Mucosa of stomach (tissue), 1 donor: ENCODE measurements around the gene RPA3.
"Not testable (repeated sequence)": the region's sequence is repeated elsewhere in the genome, so short reads cannot be mapped to it uniquely, and the experiment has no call there.

ENCODE experiments used
- H3K27me3 ChIP-seq: one replicate; pipeline ENCODE4 v1.7.0; 2013; ENCODE audit warnings: mild to moderate bottlenecking, low read length; ENCODE audit not compliant: control insufficient read depth, insufficient read depth
- H3K36me3 ChIP-seq: one replicate; pipeline ENCODE4 v1.7.0; 2013; ENCODE audit warnings: low read length; ENCODE audit not compliant: control insufficient read depth, insufficient read depth
- H3K4me1 ChIP-seq: one replicate; pipeline ENCODE4 v1.7.0; 2013; ENCODE audit warnings: mild to moderate bottlenecking, low read length; ENCODE audit not compliant: control insufficient read depth, insufficient read depth
- H3K4me3 ChIP-seq: one replicate; pipeline ENCODE4 v1.7.0; 2013; ENCODE audit warnings: low read length
- H3K9ac ChIP-seq: one replicate; pipeline ENCODE4 v1.7.0; 2013; ENCODE audit warnings: mild to moderate bottlenecking, low read length, moderate library complexity
- H3K9me3 ChIP-seq: one replicate; pipeline ENCODE4 v1.7.0; 2013; ENCODE audit warnings: mild to moderate bottlenecking, low read length, moderate library complexity; ENCODE audit not compliant: control insufficient read depth
- donor health status: Pancreatic carcinoma.

RPA3 gene

DNA sequence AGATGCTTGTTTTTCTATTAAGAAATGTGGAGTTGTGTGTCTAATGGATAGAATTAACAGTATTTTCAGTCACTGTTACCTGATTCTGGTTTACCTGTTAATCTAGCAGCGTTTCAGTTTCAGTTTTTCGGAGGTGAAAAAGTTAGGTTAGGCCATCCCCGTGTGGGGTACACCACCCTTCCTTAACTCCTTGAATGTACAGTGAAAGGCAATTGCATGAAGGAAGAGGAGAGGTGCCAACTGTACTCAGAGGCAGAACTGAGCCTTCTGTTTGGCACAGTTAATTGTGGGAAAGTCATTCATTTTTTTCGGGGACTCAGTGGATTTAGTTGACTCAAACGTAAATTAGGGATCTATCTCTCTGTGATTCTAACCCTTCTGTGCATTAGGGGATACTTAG lies 35.5 kb downstream of the RPA3 start:
- H3K9me3 ChIP-seq = no peaks in the 10 kb centered on the region
- peak overlapping the region; percentile 1 for H3K9ac ChIP-seq
- peaks cover 8% of the 10 kb centered on the region for H3K4me1 ChIP-seq
- H3K27me3 ChIP-seq = no peaks in the 10 kb centered on the region
- no peak overlapping the region for H3K4me3 ChIP-seq
- H3K36me3 ChIP-seq = no peaks in the 10 kb centered on the region

DNA sequence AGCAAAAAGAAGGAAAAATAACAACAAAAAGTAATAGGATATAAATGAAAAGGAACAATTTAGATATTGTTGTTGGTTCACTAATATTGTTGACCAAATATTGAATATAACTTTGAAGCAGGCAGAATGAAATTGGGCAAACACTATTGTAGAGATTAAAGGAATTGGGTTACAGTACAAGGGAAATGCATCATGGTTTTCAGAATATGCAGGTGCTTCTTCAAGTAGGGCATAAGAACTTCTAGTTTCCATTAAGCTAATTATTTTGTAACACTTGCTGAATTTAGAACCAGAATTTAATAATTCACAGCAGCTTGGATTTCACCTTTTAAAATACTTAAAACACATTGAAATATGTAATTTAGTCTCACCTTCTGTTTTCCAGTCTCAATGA lies 36.5 kb downstream of the RPA3 start:
- Histone ChIP-seq H3K4me1 (peaks cover 8% of the 10 kb centered on the region), H3K36me3 (no peaks in the 10 kb centered on the region), H3K4me3 (no peak overlapping the region), H3K9ac (no peak overlapping the region), H3K9me3 (no peaks in the 10 kb centered on the region), H3K27me3 (no peaks in the 10 kb centered on the region)

DNA sequence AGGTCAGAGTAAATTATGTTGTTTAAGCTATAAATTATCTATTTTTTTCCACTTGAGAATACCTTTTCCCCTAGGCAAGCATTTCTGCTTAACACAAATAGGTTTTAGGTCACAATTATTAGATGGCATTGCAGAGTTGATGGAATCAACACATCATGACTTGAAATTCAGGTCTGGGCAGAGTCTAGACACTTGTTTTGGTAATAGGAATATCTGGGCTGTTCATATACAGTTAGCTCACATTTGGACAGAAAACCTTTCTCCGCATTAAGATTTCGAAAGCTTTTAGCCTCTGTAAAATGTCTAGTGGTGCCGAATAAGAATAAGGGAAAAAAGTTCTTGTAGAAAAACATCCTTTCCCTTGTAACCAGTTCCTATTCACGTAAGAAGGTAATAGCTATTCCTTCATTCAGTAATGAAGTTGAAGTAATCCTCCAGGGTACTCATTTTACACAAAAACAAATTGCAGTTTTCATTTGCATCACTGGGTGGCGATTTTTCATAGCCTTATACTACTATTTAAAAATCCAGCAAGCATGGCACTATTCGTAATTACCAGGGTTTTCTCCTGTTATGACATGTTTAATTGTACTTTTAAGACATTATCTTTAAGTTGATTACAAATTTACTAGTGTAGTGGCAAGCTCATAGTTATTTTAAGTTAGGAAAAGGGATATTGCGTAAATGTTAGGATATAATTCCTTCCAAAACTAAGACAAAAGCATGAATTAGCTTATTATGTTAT lies 37.0 kb downstream of the RPA3 start:
- Histone ChIP-seq H3K9me3 (no peaks in the 10 kb centered on the region), H3K4me3 (no peak overlapping the region), H3K9ac (peak overlapping the region; percentile 6), H3K4me1 (peaks cover 4% of the 10 kb centered on the region), H3K27me3 (no peaks in the 10 kb centered on the region), H3K36me3 (no peaks in the 10 kb centered on the region)

DNA sequence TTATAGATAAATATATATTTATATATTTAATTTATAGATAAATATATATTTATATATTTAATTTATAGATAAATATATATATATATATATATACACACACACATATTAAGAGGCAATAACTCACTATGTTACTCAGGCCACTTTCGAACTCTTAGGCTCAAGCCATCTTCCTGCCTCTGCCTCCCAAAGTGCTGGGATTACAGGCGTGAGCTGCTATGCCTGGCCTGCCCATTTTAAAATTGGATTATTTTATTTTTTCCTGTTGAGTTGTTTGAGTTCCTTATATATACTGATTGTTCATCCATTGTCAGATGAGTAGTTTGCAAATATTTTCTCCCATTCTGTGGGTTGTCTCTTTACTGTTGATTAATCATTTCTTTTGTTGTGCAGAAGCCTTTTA lies 38.8 kb downstream of the RPA3 start:
- H3K36me3 ChIP-seq, H3K27me3 ChIP-seq, H3K4me1 ChIP-seq, H3K9ac ChIP-seq, H3K9me3 ChIP-seq, H3K4me3 ChIP-seq: not testable (repeated sequence)

DNA sequence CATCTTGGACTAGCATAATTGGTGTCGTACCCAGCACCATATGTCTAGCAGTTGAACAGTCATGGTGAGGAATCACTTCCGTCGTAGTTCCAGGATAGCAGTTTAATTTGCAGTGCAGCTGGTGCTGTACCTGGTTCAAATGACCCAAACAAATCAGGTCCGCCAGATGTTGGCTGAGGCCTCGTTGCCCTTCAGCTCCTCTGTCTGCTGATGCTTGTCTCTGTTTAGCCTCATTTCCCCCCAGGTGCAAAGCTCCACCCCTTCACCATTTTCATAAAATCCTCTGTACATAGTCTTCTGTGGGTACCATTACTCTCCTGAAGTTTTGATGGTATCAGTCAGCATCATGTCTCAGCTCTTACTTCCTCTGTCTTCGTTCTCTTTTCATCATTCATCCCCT lies 42.7 kb downstream of the RPA3 start:
- Histone ChIP-seq H3K36me3 (no peaks in the 10 kb centered on the region), H3K9ac (no peak overlapping the region), H3K4me1 (no peaks in the 10 kb centered on the region), H3K4me3 (no peak overlapping the region), H3K9me3 (no peaks in the 10 kb centered on the region), H3K27me3 (no peaks in the 10 kb centered on the region)

DNA sequence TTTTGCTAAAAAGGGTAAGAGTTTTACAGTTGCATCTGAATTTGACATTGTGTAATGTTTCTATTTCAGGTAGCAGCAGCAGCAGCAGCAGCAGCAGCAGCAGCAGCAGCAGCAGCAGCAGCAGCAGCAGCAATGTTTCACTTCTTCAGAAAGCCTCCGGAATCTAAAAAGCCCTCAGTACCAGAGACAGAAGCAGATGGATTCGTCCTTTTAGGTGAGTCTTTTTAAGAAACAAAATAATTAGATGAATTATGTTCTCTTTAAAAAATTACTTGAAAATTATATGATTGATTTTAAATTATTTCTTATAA lies 45.2 kb downstream of the RPA3 start:
- no peaks in the 10 kb centered on the region for H3K27me3 ChIP-seq
- no peaks in the 10 kb centered on the region for H3K9me3 ChIP-seq
- H3K9ac ChIP-seq = no peak overlapping the region
- no peaks in the 10 kb centered on the region for H3K36me3 ChIP-seq
- H3K4me3 ChIP-seq = no peak overlapping the region
- no peaks in the 10 kb centered on the region for H3K4me1 ChIP-seq

DNA sequence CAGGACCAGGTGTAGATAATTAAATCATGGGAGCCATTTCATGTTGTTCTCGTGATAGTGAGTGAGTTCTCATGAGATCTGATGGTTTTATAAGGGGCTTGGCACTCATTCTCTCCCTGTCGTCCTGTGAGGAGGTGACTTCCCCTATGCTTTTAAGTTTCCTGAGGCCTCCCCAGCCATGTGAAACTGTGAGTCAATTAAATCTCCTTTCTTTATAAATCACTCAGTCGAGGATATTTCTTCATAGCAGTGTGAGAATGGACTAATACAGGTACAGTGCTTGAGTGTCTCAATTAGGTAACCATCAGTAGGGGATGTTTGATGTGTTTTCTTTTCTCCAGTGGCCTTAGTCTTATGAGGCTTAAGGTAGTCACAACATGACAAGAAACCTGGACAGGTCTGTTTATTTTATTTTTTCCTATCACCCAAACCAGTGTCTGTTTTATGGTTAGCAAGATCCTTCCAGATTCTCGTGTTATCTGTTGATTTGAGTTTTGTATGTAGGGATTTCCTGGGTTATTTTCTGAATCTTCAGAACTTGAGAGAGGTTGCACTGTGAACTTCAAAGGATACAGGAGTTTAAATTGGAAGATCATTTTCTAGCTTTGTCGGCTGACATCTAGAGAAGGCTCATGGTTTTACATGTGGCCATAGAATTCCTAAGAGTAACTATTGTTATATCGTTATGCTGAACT lies 45.7 kb downstream of the RPA3 start:
- H3K9ac ChIP-seq = no peak overlapping the region
- H3K4me3 ChIP-seq = no peak overlapping the region
- H3K9me3 ChIP-seq = no peaks in the 10 kb centered on the region
- no peaks in the 10 kb centered on the region for H3K4me1 ChIP-seq
- H3K36me3 ChIP-seq = no peaks in the 10 kb centered on the region
- H3K27me3 ChIP-seq = no peaks in the 10 kb centered on the region

DNA sequence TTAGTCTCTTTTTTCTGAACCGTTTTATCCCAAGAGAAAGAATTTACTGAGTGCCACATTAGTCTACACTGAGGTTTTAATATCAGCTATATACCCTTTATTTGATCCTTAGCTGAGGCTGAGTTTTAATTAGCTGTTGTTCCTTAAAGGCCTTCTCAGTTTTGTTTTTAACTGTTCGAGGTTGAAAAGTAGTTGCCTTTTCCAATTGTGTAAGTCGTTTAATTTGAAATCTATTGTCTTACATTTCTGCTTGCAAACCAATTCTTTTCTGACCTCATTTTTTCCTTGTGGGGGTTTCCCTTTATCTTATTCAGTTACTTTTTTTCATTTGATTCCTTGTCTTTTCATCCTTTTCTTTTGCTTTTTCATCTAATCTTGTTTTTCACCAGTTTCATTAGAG lies 47.0 kb downstream of the RPA3 start:
- no peak overlapping the region for H3K9ac ChIP-seq
- H3K36me3 ChIP-seq = no peaks in the 10 kb centered on the region
- H3K4me1 ChIP-seq = no peaks in the 10 kb centered on the region
- H3K9me3 ChIP-seq = no peaks in the 10 kb centered on the region
- no peaks in the 10 kb centered on the region for H3K27me3 ChIP-seq
- H3K4me3 ChIP-seq = no peak overlapping the region

DNA sequence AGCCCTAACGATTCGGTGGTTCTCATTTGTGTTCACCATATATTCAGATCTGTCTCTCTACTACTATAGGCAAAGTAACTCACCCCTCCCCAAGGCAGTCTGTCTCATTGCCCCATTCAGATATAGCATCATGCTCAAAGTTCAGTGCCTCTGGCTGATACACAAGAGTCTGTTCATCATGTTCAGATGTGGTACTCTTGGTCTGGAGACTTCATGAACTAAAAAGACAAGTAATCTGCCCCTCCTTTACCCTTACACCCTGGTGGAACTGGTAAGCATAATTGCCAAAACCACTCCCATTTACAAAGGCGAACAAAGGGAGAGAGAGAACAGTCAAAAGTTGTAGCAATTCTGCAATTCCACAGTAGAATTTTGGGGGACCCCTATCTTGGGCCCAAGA lies 47.9 kb downstream of the RPA3 start:
- no peaks in the 10 kb centered on the region for H3K36me3 ChIP-seq
- H3K4me3 ChIP-seq = no peak overlapping the region
- no peaks in the 10 kb centered on the region for H3K9me3 ChIP-seq
- no peak overlapping the region for H3K9ac ChIP-seq
- no peaks in the 10 kb centered on the region for H3K27me3 ChIP-seq
- no peaks in the 10 kb centered on the region for H3K4me1 ChIP-seq

DNA sequence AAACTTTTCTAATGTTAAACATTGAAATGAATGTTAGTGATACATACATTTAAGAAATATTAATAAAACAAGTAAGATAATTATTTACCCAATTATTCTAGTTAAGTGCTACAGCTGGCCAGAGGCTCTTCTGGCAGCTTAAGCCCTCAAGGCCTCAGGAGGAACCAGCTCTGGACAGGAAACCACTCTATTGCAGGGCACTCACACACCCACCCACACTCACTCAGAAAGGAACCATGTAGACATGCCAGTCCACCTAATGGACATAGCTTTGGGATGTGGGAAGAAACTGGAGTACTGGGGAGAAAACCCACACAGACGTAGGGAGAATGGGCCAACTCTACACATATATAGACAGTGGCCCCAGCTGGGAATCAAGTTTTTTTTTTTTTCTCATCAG lies 49.7 kb downstream of the RPA3 start:
- Histone ChIP-seq H3K36me3 (no peaks in the 10 kb centered on the region), H3K9me3 (no peaks in the 10 kb centered on the region), H3K4me3 (no peak overlapping the region), H3K27me3 (no peaks in the 10 kb centered on the region), H3K4me1 (no peaks in the 10 kb centered on the region), H3K9ac (no peak overlapping the region)

DNA sequence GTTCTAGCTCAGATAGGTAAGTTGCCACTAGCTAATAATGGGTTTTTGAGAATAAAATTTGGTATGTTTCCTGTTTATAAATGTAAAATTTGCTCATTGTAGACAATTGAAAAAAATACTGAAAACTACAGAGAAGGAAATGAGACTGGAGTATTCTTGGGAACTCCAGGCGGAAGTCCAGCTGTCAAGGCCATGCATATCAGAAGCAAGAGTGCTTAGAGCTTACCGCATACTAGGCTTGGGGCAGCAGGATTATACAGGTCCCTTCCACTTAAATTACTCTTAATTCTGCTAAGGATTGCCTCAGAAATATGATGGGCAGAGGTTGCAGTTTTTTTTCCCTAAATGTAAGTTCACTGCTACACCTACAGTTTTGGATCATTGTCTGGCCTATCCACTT lies 51.2 kb downstream of the RPA3 start:
- Histone ChIP-seq H3K36me3 (no peaks in the 10 kb centered on the region), H3K9me3 (no peaks in the 10 kb centered on the region), H3K27me3 (no peaks in the 10 kb centered on the region), H3K4me3 (no peak overlapping the region), H3K9ac (no peak overlapping the region), H3K4me1 (no peaks in the 10 kb centered on the region)

DNA sequence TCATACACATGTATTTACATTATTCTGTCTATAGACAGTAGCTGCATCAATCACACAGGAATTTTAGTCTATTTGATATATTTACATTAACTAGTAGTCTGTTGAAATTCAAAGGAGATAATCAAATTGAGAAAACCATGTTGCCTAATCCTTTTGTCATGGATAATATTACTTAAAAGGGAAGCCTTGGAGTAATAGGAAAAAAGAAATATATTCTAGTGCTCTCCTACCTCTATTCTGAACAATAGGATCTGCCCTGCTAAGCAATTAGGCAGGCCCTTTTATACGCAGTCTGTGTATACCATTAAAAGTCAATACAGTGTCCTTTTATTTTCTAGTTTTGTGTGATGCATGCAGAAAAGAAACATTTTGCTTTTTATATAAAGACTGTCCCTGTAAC lies 53.4 kb downstream of the RPA3 start:
- Histone ChIP-seq H3K4me1 (no peaks in the 10 kb centered on the region), H3K9me3 (no peaks in the 10 kb centered on the region), H3K4me3 (no peak overlapping the region), H3K36me3 (no peaks in the 10 kb centered on the region), H3K9ac (no peak overlapping the region), H3K27me3 (no peaks in the 10 kb centered on the region)

DNA sequence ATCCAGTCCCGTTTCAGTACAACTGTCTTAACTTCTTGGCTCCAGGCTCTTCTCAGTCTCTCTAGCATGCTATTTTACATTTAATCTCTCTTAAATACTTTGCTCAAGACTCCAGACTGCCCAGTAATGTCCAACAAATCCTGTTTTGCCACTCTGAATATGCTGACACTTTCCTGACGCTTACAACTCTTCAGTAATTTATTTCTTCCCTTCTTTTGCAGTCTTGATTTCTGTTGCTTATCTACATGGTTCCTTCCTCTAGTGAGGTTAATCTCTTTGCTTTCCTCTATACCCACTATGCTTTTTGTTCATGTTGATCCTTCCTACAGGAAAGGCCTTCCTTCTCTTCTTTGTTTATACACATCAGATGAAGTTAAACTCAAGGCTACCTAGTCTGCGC lies 54.1 kb downstream of the RPA3 start:
- Histone ChIP-seq H3K36me3 (no peaks in the 10 kb centered on the region), H3K4me1 (no peaks in the 10 kb centered on the region), H3K4me3 (no peak overlapping the region), H3K27me3 (no peaks in the 10 kb centered on the region), H3K9me3 (no peaks in the 10 kb centered on the region), H3K9ac (no peak overlapping the region)
